NCI-H128 (cell line): ENCODE measurements around the gene KCNN2.

ENCODE experiments used
- DNase-seq: peaks from one replicate; lab custom pipeline; 2025; ENCODE audit not compliant: unreplicated experiment; lab: John Stamatoyannopoulos, UW

The KCNN2 gene

GRCh38 chr5:114361724-114362196 is at the start of gene KCNN2:
TSS of gene KCNN2 (plus strand) at chr5:114362070. CDS start at chr5:114362140, 70 bp downstream.
- no peak for DNase-seq

GRCh38 chr5:114312658-114313057 is 49.2 kb upstream of the KCNN2 start:
- DNase-seq = no peak

GRCh38 chr5:114314061-114314460 is 47.8 kb upstream of the KCNN2 start:
- DNase-seq = no peak

DNA sequence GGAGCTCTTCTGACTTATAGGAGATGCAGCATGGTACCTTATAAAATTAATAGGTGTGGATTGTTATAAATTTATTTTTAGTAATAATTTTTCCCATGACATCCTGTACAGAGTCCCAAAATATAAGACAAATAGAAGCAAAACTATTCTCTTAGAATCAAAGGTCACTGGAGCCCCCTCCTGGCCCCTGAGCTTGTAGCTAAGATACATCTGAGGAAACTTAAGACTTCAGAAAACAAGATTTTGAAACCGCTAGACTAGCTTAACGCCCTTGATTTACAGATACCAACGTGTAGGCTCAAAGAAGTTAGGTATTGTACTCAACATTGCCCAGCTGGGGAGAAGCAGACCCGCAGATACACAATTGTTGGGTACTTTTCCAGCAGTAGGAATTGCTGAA is 45.7 kb upstream of the KCNN2 start:
- DNase-seq = no peak

GRCh38 chr5:114317751-114318150 is 44.1 kb upstream of the KCNN2 start:
- DNase-seq = no peak

DNA sequence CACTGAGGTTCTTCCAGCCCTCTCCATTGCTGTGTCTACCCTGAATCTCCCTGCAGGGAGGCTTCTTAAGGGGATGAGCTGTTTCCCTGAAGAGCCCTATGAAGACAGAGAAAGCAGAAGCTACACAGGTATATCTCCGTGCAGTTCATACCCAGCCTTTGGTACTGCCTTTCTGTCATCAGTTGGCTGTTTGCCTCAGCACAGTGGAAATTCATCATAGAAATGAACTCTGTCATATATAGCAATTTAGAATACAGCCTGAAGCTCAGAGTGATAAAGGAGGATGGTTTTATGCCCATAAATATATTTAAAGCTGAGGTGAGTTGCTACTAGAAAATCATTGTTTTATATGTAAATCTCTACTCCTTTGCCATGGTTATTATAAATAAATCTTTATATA is 42.6 kb upstream of the KCNN2 start:
- DNase-seq = no peak

- no peak for DNase-seq
Observed at GRCh38 chr5:114319821-114320220, 42.0 kb upstream of the KCNN2 start.

GRCh38 chr5:114324282-114324681 is 37.6 kb upstream of the KCNN2 start:
- DNase-seq = no peak

- no peak for DNase-seq
Observed at GRCh38 chr5:114325541-114325940, 36.3 kb upstream of the KCNN2 start.

- no peak for DNase-seq
Observed at GRCh38 chr5:114327474-114327873, 34.4 kb upstream of the KCNN2 start.

DNA sequence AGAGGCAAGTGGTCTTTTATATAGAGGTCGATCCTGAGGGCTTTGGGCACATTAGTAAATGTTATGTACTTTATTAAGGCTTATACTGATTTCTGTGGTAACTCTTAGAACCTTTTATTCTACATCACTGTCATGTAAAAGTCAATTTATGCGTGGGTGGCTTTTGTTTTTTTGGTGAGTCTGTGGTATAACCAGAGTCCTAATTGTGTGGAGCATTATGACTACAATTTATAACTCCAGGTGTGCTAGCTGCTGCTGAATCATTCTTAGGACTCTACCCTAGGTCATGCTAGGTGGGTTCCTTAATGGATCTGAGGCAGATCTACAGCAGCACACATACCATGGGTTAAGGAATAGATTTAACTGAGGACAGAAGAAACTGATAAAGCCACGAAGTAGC is 33.9 kb upstream of the KCNN2 start:
- DNase-seq = no peak

DNA sequence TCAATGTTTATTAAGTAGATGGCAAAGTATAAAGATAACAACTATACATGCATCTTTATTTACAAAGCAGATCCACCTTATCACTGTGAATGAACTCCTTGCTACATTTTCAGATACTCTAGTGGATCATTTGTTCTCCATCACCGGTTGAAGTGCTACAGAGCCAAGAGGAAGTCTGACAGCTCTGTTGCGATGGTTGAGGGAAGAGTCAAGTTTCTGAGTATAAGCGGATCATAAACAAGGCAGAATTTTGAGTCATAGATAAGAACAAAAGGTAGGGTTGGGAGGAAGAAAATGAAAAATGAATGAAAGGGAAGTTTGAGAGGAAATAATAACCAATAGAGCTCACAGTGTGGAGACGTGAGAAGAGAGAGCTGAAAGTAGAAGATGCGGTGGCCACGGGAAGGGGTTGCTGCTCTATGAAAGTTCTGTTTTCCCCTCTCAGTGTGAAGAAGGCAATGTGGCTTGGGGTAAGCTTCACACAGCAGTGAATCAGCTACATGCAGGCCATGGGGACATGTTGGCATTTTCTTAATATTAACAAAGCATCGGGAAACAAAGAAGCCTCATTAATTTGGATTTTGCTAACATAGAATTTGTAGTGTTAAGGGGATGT is 30.8 kb upstream of the KCNN2 start:
- DNase-seq = no peak

DNA sequence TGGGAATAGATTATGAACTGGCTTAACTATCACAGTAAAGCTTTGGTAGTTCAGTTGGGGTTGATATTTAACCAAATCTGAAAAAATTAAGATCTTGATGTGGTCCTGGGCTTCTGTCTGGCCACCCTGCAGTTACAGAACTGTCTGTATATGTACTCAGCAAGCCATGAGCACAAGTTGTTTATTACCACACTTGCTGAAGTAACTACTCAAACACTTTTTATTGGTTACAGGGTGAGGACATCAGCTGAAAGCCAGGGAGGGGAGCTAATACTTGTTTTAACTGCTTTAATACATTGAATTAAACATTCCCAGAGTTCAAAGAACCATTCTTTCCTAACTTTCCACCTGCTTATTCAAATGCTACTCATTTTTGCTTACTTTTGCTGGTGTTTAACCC is 29.4 kb upstream of the KCNN2 start:
- DNase-seq = no peak

DNA sequence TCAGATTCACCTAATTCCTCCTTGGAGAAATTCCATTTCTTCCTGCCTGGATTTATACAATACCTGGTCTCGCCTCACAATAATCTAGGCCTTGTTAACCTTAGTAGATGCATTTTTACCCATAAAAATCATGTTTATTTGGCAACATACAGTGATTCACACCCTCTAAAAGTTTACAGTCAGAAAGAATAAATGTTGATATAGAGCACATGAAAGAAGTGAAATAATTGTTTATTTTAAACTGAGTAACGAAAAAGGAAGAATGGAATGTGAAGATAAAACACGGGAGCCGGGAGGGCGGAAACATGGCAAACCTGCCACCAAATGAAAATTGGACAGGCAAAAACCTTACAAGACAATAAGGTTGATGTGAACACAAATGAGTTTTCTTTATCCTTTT is 28.9 kb upstream of the KCNN2 start:
- no peak for DNase-seq

- no peak for DNase-seq
Observed at GRCh38 chr5:114335391-114335790, 26.5 kb upstream of the KCNN2 start.

DNA sequence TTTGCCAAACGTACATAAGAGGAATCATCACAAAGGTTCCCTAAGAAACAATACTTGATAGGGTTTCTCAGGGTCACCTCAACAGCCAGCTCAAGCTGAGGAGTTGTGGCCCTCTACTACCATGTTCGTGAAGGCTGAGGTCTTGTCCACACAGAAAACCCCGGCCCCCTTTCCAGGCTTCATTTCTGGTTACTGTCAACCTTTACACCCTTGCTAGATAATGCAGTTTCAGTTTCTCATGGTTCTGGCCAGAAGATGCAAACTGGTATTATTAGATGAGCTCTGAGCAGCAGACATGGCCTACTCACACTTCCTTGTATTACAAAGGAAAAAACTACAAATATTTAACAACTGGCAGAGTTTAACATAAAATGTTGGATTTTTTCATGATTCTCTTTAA is 22.8 kb upstream of the KCNN2 start:
- no peak for DNase-seq

GRCh38 chr5:114346181-114346580 is 15.7 kb upstream of the KCNN2 start:
- DNase-seq = no peak

DNA sequence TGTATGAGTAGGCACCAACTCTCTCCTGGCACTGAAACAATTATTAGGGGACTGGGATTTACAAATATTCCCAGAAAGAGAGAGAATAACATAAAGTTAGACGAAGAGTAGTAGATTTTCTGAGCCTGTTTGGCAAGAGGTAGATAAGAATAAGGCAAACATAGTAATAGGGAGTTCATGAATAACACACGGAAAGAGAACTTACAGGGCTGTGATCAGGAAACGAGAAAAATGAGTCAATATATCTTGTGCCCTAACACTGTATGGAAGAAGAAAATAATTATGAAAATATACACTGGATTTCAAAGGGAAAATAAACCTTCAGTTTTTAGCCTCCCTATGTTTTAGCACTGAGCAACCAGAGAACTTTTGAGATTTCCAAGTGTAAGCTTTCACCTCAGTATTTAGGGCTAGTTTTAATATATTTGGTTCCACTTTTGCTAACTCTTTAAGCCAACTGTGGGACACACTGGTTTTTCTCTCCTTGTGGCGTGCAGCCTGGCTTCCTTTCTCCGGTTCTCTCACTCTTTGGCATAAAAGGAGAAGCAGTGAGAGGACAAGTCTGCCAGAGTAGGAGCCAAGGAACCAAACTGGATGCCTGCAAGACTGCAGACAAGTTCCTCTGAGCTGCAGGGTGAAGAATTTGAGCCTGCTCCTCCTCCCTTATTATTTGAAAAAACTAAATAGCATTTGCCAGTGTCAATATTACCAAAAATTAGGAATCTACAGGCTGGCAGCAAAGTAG is 6.6 kb upstream of the KCNN2 start:
- no peak for DNase-seq

- no peak for DNase-seq
Observed at GRCh38 chr5:114358329-114358728, 3.5 kb upstream of the KCNN2 start.

DNA sequence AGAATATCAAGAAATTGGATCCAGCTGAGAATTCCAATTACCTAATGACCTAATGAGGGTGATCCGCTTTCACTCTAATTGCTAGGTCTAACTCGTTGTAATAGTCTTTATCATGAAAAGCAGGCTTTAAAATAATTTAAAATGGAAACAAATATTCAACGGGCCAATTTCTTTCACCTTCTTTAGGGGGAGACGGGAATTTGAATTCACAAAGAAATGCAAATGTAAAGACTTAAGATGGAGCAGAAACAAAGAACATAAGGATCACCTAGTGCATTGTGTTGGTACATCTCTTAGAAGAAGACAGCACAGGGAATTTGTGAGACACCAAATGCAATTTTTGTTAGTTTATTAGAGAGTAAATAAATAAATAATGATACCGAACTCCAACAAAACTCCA is 1.5 kb upstream of the KCNN2 start:
- DNase-seq = no peak

GRCh38 chr5:114360816-114361723 is 800 bp upstream of the KCNN2 start:
- DNase-seq = no peak
